HG03196 (cell line): Measurements from ENCODE around the gene ZDHHC3.

Source experiments
- ATAC-seq: cut with Tn5 transposase; IDR thresholded peaks from one replicate; pipeline ENCODE4 v1.9.1; 2021; ENCODE audit not compliant: unreplicated experiment

The ZDHHC3 gene

GRCh38 chr3:44976002-44976815 is at the start of gene ZDHHC3, which contains the start of gene EXOSC7:
Gene ZDHHC3 (minus strand): TSS chr3:44976174. CDS start chr3:44959436, 16,738 bp downstream.
Gene EXOSC7 (plus strand): TSS chr3:44976244. CDS start chr3:44976278, 34 bp downstream.
- peak; percentile 69 for ATAC-seq

GRCh38 chr3:45024542-45025255 is 48.7 kb upstream of the ZDHHC3 start:
- no peak for ATAC-seq

GRCh38 chr3:45023675-45024074 is 47.7 kb upstream of the ZDHHC3 start:
- no peak for ATAC-seq

DNA sequence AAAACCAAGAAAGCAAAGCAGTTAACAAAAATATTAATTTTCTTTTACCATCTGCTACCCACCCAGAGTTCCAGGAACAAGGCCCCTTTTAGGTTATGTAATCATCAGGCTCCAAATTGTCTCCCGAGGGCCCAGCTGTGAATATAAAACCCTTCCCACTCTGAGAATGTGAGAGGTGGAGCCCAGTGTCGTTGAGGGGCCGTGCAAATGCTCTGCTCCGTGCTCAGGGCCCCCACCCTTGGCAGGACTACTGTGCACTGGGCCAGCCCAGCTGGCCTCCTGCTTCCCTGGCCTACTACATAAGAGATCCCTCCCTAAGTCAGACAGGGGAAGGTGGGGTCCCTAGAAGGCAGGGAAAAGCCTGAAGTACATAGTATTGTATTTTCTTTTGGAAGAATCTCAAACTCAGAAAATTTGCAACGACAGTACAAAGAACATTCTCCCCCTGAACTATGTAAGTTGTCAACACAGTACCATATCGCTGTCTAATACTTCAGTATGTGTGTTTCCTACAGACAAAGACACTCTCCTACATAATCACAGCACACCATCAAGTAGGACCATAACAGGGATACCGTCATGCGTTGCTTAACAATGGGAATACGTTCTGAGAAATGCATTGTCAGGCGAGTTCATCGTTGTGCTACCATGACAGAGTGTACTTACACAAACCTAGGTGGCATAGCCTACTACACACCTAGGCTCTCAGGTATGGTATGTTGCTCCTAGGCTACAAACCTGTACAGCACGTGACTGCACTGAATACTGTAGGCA is 45.7 kb upstream of the ZDHHC3 start:
- ATAC-seq: no peak

GRCh38 chr3:45020534-45020933 is 44.6 kb upstream of the ZDHHC3 start:
- ATAC-seq: no peak

DNA sequence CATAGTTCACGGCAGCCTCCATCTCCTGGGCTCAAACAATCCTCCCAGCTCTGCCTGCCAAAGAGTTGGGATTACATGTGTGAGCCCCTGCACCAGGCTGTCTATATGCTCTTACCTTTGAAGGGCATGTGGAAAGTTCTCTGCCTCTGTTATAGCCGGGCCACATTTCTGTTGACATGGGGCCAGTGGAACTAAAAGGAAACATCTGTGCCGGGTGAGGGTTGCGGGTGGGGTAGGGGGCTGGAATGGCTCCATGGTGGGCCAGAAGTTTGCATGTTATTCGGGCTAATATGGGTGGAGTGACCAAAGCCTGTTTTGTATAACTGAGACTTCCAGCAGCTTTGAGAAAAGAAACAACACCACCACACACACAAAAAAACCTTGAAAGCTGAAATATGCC is 41.8 kb upstream of the ZDHHC3 start:
- ATAC-seq: no peak

- no peak for ATAC-seq
Observed at GRCh38 chr3:45016916-45017315, 40.9 kb upstream of the ZDHHC3 start.

DNA sequence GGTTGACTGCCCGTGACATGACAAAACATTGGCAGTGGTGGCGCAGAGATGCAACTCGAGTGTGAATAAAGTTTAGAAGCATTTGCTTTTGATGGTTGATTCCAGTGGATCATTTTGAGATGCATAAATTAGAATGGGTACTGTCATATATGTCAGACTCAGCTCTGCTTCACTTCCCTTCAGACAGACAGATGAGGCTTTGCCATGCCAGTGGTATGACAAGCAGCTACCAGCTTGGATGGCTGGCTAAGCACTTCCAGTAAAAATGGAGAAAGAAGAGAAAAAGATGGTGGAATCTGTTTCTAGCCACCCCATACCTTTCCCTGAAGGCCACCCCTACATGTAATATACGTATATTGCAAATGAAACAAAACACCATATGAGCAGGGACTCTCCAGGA is 36.6 kb upstream of the ZDHHC3 start:
- ATAC-seq: no peak

DNA sequence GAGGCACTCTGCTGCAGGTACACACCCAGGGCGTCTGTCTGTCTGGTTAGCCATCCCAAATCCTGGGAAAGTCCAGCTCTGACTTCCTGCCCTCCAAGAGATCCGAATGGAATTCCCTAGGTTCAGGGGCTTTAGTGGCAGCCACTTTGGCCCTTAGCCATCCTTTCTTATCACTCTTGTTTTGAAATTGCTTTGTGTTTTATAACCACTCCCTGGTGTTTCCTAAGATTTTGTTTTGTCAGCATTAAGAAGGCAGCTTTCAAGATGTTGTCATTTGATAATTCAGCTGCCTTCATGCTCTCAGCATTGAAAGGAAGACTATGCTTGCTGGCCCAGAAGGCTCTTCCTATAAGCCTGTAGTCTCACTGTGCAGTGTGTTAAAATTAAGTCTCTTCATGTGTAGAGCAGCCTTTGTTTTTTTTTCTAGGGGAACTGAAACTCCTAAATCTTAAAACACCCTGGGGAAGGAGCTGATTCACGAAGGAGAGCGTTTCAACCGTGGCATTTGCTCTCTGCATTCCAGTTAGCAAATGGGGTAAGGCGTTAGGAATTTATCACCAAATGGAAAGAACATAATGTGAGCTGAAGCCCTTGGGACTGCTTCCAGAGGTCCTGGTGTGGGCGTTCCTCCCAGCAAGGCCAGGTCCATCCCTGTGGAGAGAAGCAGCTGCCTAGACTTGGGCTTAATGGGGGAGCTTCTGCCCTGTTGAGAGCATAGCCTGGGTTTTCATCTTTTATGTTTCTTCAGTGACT is 36.0 kb upstream of the ZDHHC3 start:
- no peak for ATAC-seq

- no peak for ATAC-seq
Observed at GRCh38 chr3:45010811-45011333, 34.9 kb upstream of the ZDHHC3 start.

DNA sequence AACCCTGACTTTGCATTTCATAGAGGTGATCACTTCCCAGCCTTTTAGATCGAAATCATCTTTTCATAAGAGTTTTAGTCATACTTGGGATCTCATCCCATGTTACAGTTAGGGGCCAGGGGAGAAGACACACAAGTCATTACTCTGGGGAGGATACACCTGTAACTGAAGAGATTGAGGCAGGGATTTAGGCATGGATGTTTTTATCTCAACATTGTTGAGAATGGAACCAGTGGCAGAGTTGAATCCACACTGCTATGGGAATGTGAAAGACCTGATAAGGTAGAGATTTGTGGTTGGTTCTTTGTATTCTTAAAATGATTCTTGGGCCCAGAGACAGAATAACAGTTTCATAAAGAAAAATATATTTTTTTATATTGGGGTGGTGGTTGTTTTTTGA is 33.9 kb upstream of the ZDHHC3 start:
- ATAC-seq: no peak

GRCh38 chr3:45008117-45008516 is 32.1 kb upstream of the ZDHHC3 start:
- no peak for ATAC-seq

DNA sequence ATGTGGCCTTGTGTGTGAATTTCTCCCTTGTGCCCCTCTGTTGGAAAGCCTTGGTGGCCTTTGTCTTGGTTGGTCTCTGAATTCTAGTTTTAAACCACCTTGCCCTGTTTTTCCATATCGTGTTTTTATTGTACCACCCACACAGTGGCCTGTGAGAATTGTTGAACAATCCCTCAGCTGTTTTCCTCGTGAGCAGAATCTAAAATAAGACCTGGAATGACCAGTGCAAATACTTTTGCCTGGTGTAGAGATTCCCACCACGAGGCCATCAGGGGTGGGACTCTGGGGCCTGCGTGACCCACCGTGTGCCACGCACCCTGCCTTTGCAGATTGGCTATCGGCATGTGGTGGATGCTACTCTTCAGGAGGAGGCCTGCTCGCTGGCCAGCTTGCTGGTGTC is 31.1 kb upstream of the ZDHHC3 start:
- ATAC-seq: no peak

DNA sequence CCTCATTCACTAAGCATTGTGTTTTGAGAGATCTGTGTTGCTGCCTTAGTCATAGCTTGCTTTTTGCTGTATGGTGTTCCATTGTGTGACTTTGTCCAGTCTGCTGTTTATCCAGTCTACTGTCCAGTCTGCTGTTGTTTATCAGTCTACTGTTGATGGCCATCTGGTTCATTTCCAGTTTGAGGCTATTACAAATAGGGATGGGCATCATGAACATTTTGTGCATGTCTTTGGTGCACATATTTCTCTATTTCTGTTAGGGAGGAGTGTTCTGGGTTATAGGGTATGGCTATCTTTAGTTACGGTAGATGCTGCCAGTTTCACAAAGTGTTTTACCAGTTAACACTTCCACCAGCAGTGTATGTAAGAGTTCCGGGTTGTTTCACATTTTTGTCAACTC is 27.9 kb upstream of the ZDHHC3 start:
- ATAC-seq: no peak

- no peak for ATAC-seq
Observed at GRCh38 chr3:45003406-45003805, 27.4 kb upstream of the ZDHHC3 start.

DNA sequence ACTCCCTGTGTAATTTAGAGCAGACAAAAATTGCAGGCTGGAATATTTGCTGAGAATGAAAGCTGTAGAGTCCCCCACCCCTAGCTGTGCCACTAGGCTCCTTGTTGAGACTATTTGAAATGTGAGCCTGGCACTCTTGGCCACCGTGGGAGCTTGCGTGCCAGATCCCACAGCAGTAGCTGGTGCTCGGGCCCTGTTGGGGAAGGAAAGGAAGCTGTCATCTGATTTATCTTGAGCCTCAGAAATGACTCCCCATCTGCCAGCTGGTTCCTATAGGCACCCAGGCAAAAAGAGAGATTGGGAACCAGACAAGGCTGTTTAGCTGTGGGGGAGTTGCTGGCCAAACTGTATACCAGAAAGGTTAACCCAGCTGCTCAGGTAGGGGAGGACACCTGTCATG is 26.7 kb upstream of the ZDHHC3 start:
- no peak for ATAC-seq

- ATAC-seq: no peak
Observed at GRCh38 chr3:45002139-45002660, 26.2 kb upstream of the ZDHHC3 start.

DNA sequence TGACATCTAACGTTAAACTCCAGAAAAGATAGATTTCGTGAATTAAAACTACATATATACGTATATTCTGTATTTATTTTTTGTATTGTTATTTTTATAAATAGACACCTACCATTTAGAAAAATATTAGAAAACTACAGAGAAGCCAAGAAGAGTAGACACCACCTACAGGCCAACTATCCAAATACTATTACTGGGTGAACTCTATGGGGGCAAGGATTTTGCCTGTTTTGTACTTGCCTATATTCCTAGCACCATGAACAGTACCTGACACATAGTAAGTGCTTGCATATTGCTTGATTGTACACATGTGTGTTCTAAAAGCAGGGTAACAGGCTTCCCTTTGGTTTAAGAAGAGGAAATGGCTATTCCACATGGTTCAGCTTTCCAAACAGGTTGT is 25.8 kb upstream of the ZDHHC3 start:
- ATAC-seq: no peak

GRCh38 chr3:45000823-45001222 is 24.8 kb upstream of the ZDHHC3 start:
- ATAC-seq: no peak

- no peak for ATAC-seq
Observed at GRCh38 chr3:44999782-45000181, 23.8 kb upstream of the ZDHHC3 start.
